Panc1 (cell line): Measurements from ENCODE around the gene CDH15. TPM values are rescaled to one million over a fixed set of nuclear protein-coding genes. Genes with fewer than 3 reads are reported as not detected.

ENCODE experiments used
- ATAC-seq: fragments of 200-7000 bp; cut with Tn5 transposase; 2 replicates; pipeline ENCODE4 v1.9.1; 2020; ENCODE audit warnings: mild to moderate bottlenecking, moderate library complexity
- BruUV-seq: library from RNA; stranded (reverse); fragments of 400-500 nt; replicated peaks from 2 replicates; lab custom pipeline; 2021; lab: Mats Ljungman, UMichigan
- CTCF ChIA-PET: fragments of 300-600 bp; sonication (Branson Sonifier 250); formaldehyde crosslinking; loops from one replicate; lab custom pipeline; 2022; ENCODE audit warnings: antibody characterized with exemption; lab: Charles Lee
- POLR2A ChIA-PET: fragments of 300-600 bp; sonication (Branson Sonifier 250); formaldehyde crosslinking; loops from one replicate; lab custom pipeline; 2022; ENCODE audit warnings: antibody characterized with exemption; lab: Charles Lee
- DNase-seq: peaks from one replicate; pipeline ENCODE4 v3.0.0-alpha.2; 2010; ENCODE audit warnings: low read depth, low spot score
- H3K27ac ChIP-seq: 2 replicates; pipeline ENCODE4 v1.5.1; 2011; ENCODE audit warnings: mild to moderate bottlenecking, low read length, inconsistent platforms
- H3K27me3 ChIP-seq: fragments of 200-500 bp; sonication (Bioruptor generic); 2 replicates; pipeline ENCODE4 v1.6.0; 2014; ENCODE audit warnings: low read length, inconsistent platforms; ENCODE audit not compliant: control insufficient read depth, insufficient read depth
- H3K36me3 ChIP-seq: fragments of 200-500 bp; sonication (Bioruptor generic); 2 replicates; pipeline ENCODE4 v1.5.1; 2014; ENCODE audit warnings: inconsistent platforms, mild to moderate bottlenecking, low read length, moderate library complexity; ENCODE audit not compliant: control insufficient read depth, insufficient read depth
- H3K4me1 ChIP-seq: 2 replicates; pipeline ENCODE4 v1.5.1; 2011; ENCODE audit warnings: inconsistent platforms, mild to moderate bottlenecking, low read length, moderate library complexity; ENCODE audit not compliant: control insufficient read depth, insufficient read depth
- H3K4me3 ChIP-seq, 2 experiments: 2 replicates each; pipeline ENCODE4 v1.5.1; 2011 to 2012; ENCODE audit warnings: low read depth in 2 of 2, low read length in 2 of 2, mild to moderate bottlenecking in 2 of 2, inconsistent platforms in 1 of 2, moderate library complexity in 1 of 2
- H3K9me3 ChIP-seq: fragments of 200-500 bp; sonication (Bioruptor generic); 2 replicates; pipeline ENCODE4 v1.5.1; 2014; ENCODE audit warnings: low read depth, mild to moderate bottlenecking, inconsistent platforms, low read length, moderate library complexity; ENCODE audit not compliant: control insufficient read depth, insufficient read depth
- CTCF ChIP-seq: fragments of 450-650 bp; IDR thresholded peaks from 2 replicates; pipeline ENCODE4 v1.5.1; 2017; ENCODE audit warnings: mild to moderate bottlenecking
- POLR2AphosphoS5 ChIP-seq: IDR thresholded peaks from 2 replicates; pipeline ENCODE4 v1.6.1; 2012; ENCODE audit warnings: mild to moderate bottlenecking, low read depth, low read length, moderate library complexity
- REST ChIP-seq, 2 experiments: IDR thresholded peaks; 2 replicates each; pipeline ENCODE4 v1.6.1; 2011 to 2012; ENCODE audit warnings: low read depth in 2 of 2, control low read depth in 1 of 2, low read length in 1 of 2, mild to moderate bottlenecking in 1 of 2, moderate library complexity in 1 of 2; ENCODE audit not compliant: insufficient read depth in 1 of 2
- SIN3A ChIP-seq: IDR thresholded peaks from 2 replicates; pipeline ENCODE4 v1.6.1; 2012; ENCODE audit warnings: low read depth, mild to moderate bottlenecking, low read length, moderate library complexity, borderline replicate concordance; ENCODE audit not compliant: insufficient read depth
- TCF7L2 ChIP-seq: IDR thresholded peaks from 2 replicates; pipeline ENCODE4 v1.6.1; 2011; ENCODE audit warnings: mild to moderate bottlenecking, low read depth, low read length, inconsistent platforms
- in situ Hi-C: cut with HindIII; loops from 2 replicates; pipeline ENCODE4 v1.10.0; 2016; ENCODE audit warnings: low sequenced_read_pairs, low pct_unique_long_range_greater_than_20kb
- intact Hi-C: fragments of 100-400 bp; cut with micrococcal nuclease; formaldehyde crosslinking; loops from one replicate; pipeline ENCODE4 v1.10.0; 2022; ENCODE audit not compliant: unreplicated experiment
- total RNA-seq: library from RNA; stranded (reverse); gene quantifications from one replicate; pipeline ENCODE4 v1.2.1, GENCODE V29; 2021; ENCODE audit not compliant: unreplicated experiment

Gene CDH15
- total RNA-seq, 1 experiment from 2014 or later: 0.51 TPM

- in situ Hi-C loops: no loop called here
- DNase-seq: no peak
- Histone ChIP-seq H3K9me3 (no peaks in the 10 kb centered on the region), H3K27me3 (no peaks in the 10 kb centered on the region), H3K36me3 (peaks cover 12% of the 10 kb centered on the region; the same call in 1 of the 2 replicates), H3K4me3 (peak within 1 kb of the TSS; percentile 85 to 92), H3K4me1 (no peaks in the 10 kb centered on the region), H3K27ac (peak within 1 kb of the TSS; percentile 82)
- ChIA-PET CTCF (interaction anchor here (0.5 kb wide), 1 partner anchor 225 kb away, joined by 6 read pairs; no protein-coding TSS in a partner anchor), POLR2A (interaction anchor here (0.6 kb wide), 1 partner anchor 76 kb away, joined by 4 read pairs; no protein-coding TSS in a partner anchor)
- ATAC-seq: peak; percentile 96
- TF ChIP-seq POLR2AphosphoS5 (peak; percentile 85), SIN3A (0 out of 2 replicates have a peak, but pooled peaks have one; percentile 82), TCF7L2 (no peak)
- no TSS peak for BruUV-seq
- intact Hi-C loops: no loop called here
Observed at GRCh38 chr16:89217388-89218191, 46.0 kb downstream of the CDH15 start, which contains the start of gene ZNF778. Gene ZNF778, plus strand, starts transcription at chr16:89217703. Its CDS starts 3,425 bp downstream, at chr16:89221128.

GRCh38 chr16:89219365-89219764, 47.8 kb downstream of the CDH15 start:
- in situ Hi-C loops (no loop called here), intact Hi-C loops (no loop called here)
- ATAC-seq: no peak
- Histone ChIP-seq H3K4me1 (no peaks in the 10 kb centered on the region), H3K27ac (no peak overlapping the region), H3K9me3 (no peaks in the 10 kb centered on the region), H3K4me3 (no peak overlapping the region), H3K27me3 (no peaks in the 10 kb centered on the region), H3K36me3 (peaks cover 12% of the 10 kb centered on the region; the same call in 1 of the 2 replicates)
- TF ChIP-seq SIN3A (no peak), CTCF (no peak)
- BruUV-seq: no TSS peak
- ChIA-PET POLR2A (no interaction called here), CTCF (no interaction called here)
- no peak for DNase-seq

- intact Hi-C loops (no loop called here), in situ Hi-C loops (no loop called here)
- ATAC-seq (no peak), DNase-seq (no peak)
- TF ChIP-seq TCF7L2: no peak
- TF ChIP-seq CTCF: no peak
- TF ChIP-seq POLR2AphosphoS5: no peak
- TF ChIP-seq REST (IDR thresholded peaks at IDR 0.05; ENCODE audit: insufficient read depth in 1 of 2, low read depth in 2 of 2, low read length in 1 of 2): no peak
- TF ChIP-seq SIN3A: no peak
- Histone ChIP-seq H3K27me3 (no peaks in the 10 kb centered on the region), H3K27ac (no peak overlapping the region), H3K4me1 (no peaks in the 10 kb centered on the region), H3K4me3 (no peak overlapping the region), H3K36me3 (peaks cover 16% of the 10 kb centered on the region), H3K9me3 (peaks cover 11% of the 10 kb centered on the region; the same call in 1 of the 2 replicates)
- ChIA-PET POLR2A (no interaction called here), CTCF (no interaction called here)
- no TSS peak for BruUV-seq
Observed at GRCh38 chr16:89221604-89222003, 50.1 kb downstream of the CDH15 start.
